Activated CD4-positive, alpha-beta T cell treated with anti-CD3 and anti-CD28 coated beads for 1 hour (primary cell): ENCODE data around the gene CORO1C.
"Not testable (repeated sequence)": the region's sequence is repeated elsewhere in the genome, so short reads cannot be mapped to it uniquely, and the experiment has no call there.

ENCODE experiments used
- DNase-seq: peaks from one replicate; pipeline ENCODE4 v3.0.0-alpha.2; 2020

Gene CORO1C

GRCh38 chr12:108633081-108633533 lies 98.2 kb downstream of the CORO1C start:
- DNase-seq = no peak

GRCh38 chr12:108631261-108631660 lies 100.1 kb downstream of the CORO1C start:
- DNase-seq = not testable (repeated sequence)

GRCh38 chr12:108630481-108631207 lies 100.7 kb downstream of the CORO1C start:
- DNase-seq = no peak

GRCh38 chr12:108629824-108630476 lies 101.4 kb downstream of the CORO1C start:
- DNase-seq = peak; percentile 24

- DNase-seq = no peak
These were observed 102.2 kb downstream of the CORO1C start for GRCh38 chr12:108629151-108629550.

GRCh38 chr12:108627134-108627920 lies 104.0 kb downstream of the CORO1C start:
- no peak for DNase-seq

GRCh38 chr12:108625228-108625627 lies 106.1 kb downstream of the CORO1C start:
- no peak for DNase-seq

- DNase-seq = no peak
These were observed 107.7 kb downstream of the CORO1C start for GRCh38 chr12:108623577-108623976.

GRCh38 chr12:108622921-108623514 lies 108.3 kb downstream of the CORO1C start:
- DNase-seq = no peak

GRCh38 chr12:108622421-108622820 lies 108.9 kb downstream of the CORO1C start:
- DNase-seq = no peak

- no peak for DNase-seq
These were observed 110.2 kb downstream of the CORO1C start for GRCh38 chr12:108621161-108621560.

- no peak for DNase-seq
These were observed 111.0 kb downstream of the CORO1C start for GRCh38 chr12:108620236-108620879.

GRCh38 chr12:108619369-108620160 lies 111.8 kb downstream of the CORO1C start:
- no peak for DNase-seq

GRCh38 chr12:108618953-108619274 lies 112.4 kb downstream of the CORO1C start:
- DNase-seq = not testable (repeated sequence)

GRCh38 chr12:108618079-108618952 lies 113.0 kb downstream of the CORO1C start:
- DNase-seq = peak; percentile 66

GRCh38 chr12:108616941-108617858 lies 114.1 kb downstream of the CORO1C start:
- DNase-seq = peak; percentile 60

- no peak for DNase-seq
These were observed 115.0 kb downstream of the CORO1C start for GRCh38 chr12:108616359-108616758.

GRCh38 chr12:108615918-108616317 lies 115.4 kb downstream of the CORO1C start:
- DNase-seq = no peak

GRCh38 chr12:108614639-108615038 lies 116.7 kb downstream of the CORO1C start:
- no peak for DNase-seq

GRCh38 chr12:108614041-108614440 lies 117.3 kb downstream of the CORO1C start:
- DNase-seq = no peak
